Measurements from ENCODE around the gene DEFB131B. TPM values are rescaled to one million over a fixed set of nuclear protein-coding genes. Genes with fewer than 3 reads are reported as not detected.

Gene DEFB131B, protein sequence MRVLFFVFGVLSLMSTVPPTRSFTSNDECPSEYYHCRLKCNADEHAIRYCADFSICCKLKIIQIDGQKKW
- not detected in 5 replicates for total RNA-seq (2022; extraction: Qiagen RNA extraction; ENCODE audit: low read depth)

GRCh38 chr11:71878059-71878458 lies at the start of gene DEFB131B:
DEFB131B (plus strand) TSS chr11:71878453; CDS start chr11:71878453, 0 bp downstream.

DNA sequence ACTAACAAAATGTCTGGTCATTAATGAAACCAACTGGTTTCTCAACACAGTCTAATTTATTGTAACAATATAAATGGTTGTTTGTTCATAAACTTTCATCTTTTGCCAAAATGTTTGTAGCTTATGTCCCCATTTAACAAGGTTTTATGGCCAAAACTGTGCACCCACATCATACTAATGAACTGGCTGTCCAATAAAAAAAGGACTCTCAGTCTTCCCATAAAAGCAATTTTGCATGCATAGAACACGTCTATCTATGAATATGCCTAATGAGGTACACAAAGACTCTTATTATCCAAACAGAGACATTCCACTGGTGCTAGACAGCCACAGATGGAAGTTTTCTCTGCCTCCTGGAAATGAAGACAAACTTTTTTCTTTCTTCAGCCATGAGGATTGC lies 45.4 kb upstream of the DEFB131B start, which contains the start of gene DEFB108B:
DEFB108B (plus strand) TSS at position 390 of the 400 bp plus-strand sequence; CDS start at position 390, 0 bp downstream.

DNA sequence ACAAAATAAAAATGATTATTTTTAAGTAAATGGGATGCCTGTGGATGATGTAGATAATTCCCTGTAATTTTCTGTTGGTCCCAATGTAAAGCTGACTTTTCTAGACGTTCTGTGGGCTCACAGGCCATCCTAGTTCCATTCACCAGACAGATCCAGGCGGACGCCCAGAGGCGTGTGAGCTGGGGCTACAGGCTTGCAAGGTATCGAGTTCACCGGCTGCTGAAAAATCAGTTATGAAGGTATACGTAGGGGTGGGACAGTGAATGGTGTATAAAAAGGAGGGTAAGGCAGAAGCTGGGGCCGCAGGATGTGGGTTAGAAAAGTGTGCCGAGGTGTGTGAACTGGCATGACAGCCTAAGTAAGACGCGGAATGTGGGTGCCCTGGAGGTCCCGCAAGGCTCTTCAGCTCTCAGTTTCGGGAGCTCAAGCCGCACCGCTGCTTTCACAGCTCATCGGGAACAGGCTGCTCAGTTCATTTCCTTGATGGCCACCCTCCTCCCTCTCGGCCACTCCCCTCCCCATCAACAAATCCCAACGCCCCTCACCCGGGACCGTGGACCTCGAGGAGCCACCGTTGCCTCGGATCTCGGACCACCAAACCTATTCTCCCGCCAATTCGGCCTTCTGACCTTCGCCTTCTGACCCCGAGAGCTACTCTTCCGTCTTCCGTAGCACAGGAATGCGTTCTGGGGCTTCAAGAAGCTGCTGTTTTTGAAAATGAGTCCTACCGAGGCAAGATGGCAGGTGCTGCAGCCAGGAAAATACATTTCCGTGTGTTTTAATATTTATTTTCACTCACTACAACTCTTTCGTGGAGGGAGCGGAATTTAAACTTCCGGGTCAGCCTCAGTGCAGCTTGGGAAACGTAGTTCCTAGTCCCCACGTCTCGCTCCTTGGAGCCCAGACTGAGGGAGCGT lies 49.8 kb downstream of the DEFB131B start, which contains the start of gene XNDC1N:
XNDC1N (minus strand) TSS at position 775 of the 917 bp plus-strand sequence. CDS start 5,241 bp downstream, outside the sequence.

GRCh38 chr11:71928737-71929443 lies 50.6 kb downstream of the DEFB131B start, which contains the start of gene RNF121:
RNF121 (plus strand) TSS chr11:71929046; CDS start chr11:71929062, 16 bp downstream.

Other genes starting within 250 kb of the DEFB131B start
- not detected in 5 replicates for gene DEFB108B, start 45.3 kb upstream of the DEFB131B start, total RNA-seq (2022; extraction: Qiagen RNA extraction; ENCODE audit: low read depth)
- gene XNDC1N, start 50.1 kb downstream of the DEFB131B start, total RNA-seq (2022; extraction: Qiagen RNA extraction; ENCODE audit: low read depth): 2.5 to 4.1 TPM (median 3.6 TPM) in 5 replicates
- 52.5 to 58.0 TPM (median 55.1 TPM) in 5 replicates for gene RNF121, start 50.6 kb downstream of the DEFB131B start, total RNA-seq (2022; extraction: Qiagen RNA extraction; ENCODE audit: low read depth)
- gene IL18BP, start 120.5 kb downstream of the DEFB131B start, total RNA-seq (2022; extraction: Qiagen RNA extraction; ENCODE audit: low read depth): 3.6 to 4.9 TPM (median 4.2 TPM) in 5 replicates
- 56.8 to 73.1 TPM (median 68.2 TPM) in 5 replicates for gene NUMA1, start 202.1 kb downstream of the DEFB131B start, total RNA-seq (2022; extraction: Qiagen RNA extraction; ENCODE audit: low read depth)
- 7.0 to 14.6 TPM (median 7.8 TPM) in 5 replicates for gene LRRC51, start 202.4 kb downstream of the DEFB131B start, total RNA-seq (2022; extraction: Qiagen RNA extraction; ENCODE audit: low read depth)
- gene LAMTOR1, start 224.8 kb downstream of the DEFB131B start, total RNA-seq (2022; extraction: Qiagen RNA extraction; ENCODE audit: low read depth): 119 to 171 TPM (median 141 TPM) in 5 replicates
- not detected in 5 replicates for gene TOMT, start 227.5 kb downstream of the DEFB131B start, total RNA-seq (2022; extraction: Qiagen RNA extraction; ENCODE audit: low read depth)
- gene ANAPC15, start 234.2 kb downstream of the DEFB131B start, total RNA-seq (2022; extraction: Qiagen RNA extraction; ENCODE audit: low read depth): 77.9 to 99.4 TPM (median 91.3 TPM) in 5 replicates

All from A549 treated with RU486 at 1 μM for 4 hours (cell line).